H4 (cell line): Measurements from ENCODE around the gene ANKRD10. TPM values are rescaled to one million over a fixed set of nuclear protein-coding genes. Genes with fewer than 3 reads are reported as not detected.

ENCODE experiments used
- DNase-seq: peaks from one replicate; pipeline ENCODE4 v3.0.0-alpha.2; 2015; ENCODE audit warnings: low spot score
- total RNA-seq: library from RNA; depleted of rRNA; stranded (reverse); fragments of >200 nt; shearing (Covaris generic); gene quantifications from 2 replicates; pipeline ENCODE4 v1.2.3, GENCODE V29; 2014

ANKRD10 gene
- total RNA-seq, 1 experiment from 2014 or later, result 45.6 TPM

GRCh38 chr13:110914331-110915056 lies 375 bp downstream of the ANKRD10 start:
- DNase-seq, result peak; percentile 31

- no peak for DNase-seq
Measured at GRCh38 chr13:110914081-110914330, 863 bp downstream of the ANKRD10 start.

DNA sequence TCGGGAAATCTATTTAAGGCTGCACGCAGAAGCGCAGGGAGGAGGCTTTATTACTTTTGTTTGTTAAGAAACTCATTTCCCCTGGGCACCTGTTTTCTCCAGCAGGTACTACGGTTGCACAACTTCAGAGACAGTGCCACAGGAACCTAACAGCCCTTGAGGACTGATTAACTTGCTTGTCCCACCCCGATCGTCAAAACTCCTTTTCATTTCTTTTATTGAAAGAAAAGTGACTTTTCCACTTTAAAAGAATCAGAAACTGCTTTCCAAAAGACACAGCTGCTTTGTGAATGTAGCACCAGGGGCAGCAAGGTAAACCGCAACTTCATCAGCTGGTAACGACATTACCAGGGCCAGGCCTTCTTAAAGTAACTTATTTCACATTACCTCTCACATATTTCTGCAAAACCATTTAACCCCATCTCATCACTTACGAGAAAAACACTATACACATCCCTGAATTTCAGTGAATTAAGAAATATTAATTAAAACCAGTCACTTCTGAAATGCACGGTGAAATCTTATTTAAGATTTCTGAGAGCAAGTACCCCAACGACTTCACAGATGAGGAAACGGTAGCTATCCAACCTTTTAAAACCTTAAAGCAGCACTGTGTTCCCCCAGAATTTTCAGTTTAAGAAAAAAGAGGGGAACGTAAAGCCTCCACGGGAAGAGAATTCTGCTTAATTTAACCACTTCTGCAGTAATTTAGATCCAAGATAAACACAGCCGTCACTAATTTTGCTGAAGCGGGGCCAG lies 1.4 kb downstream of the ANKRD10 start:
- DNase-seq, result no peak

GRCh38 chr13:110912651-110913051 lies 2.2 kb downstream of the ANKRD10 start:
- no peak for DNase-seq

DNA sequence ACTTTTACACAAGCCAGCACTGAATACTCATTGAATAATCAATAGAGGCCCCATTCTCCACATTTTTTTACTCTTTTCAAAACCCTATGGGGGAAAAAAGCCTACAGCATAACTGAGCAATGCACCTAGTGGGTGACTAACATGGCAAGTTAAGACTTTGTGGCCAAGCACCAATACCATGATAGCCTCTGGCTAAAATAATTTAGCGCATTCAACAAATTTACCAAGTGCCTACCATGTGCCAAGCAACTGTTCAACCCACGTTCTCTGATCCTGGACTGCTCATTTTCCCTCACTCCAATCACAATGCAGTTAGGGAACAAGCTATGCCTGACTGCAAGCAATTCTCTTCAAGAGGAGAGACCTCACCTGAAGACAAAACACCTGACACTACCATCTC lies 3.0 kb downstream of the ANKRD10 start:
- DNase-seq, result no peak

- DNase-seq, result no peak
Measured at GRCh38 chr13:110910013-110910890, 4.6 kb downstream of the ANKRD10 start.

- DNase-seq, result peak; percentile 65
Measured at GRCh38 chr13:110907951-110908898, 6.6 kb downstream of the ANKRD10 start.

DNA sequence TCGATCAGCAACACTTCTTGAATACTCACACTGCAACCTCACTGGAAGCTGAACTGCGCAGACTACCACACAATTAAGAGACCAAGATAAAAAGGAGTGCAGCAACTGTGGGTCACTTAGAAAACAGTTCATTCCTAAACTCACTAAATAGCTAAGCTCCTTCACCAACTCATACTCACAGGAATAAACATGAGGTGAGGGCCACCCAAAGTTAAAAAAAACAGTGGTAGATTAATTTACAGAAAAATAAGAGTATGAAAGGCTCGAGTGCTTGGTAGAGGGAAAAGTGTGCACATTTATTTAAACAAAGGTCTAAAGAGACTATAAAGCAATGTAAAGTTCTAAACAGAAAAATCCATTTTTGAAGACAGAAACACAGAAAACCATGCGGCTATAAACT lies 7.6 kb downstream of the ANKRD10 start:
- no peak for DNase-seq

GRCh38 chr13:110904748-110905147 lies 10.1 kb downstream of the ANKRD10 start:
- DNase-seq, result no peak

- DNase-seq, result no peak
Measured at GRCh38 chr13:110902370-110902769, 12.5 kb downstream of the ANKRD10 start.

DNA sequence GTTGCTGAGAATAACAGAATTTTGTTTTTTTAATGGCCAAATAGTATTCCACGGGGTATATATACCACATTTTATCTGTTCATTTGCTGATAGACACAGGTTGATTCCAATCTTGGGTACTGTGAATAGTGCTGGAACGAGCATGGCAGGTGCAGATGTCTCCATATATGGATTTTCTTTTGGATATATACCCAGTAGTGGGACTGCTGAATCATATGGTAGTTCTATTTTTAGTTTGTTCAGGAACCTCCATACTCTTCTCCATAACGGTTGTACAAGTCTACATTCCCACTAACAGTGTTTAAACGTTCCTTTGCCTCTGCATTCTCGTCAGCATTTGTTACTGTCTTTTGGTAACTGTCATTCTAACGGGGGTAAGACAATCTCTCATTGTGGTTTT lies 17.3 kb downstream of the ANKRD10 start:
- DNase-seq, result no peak

DNA sequence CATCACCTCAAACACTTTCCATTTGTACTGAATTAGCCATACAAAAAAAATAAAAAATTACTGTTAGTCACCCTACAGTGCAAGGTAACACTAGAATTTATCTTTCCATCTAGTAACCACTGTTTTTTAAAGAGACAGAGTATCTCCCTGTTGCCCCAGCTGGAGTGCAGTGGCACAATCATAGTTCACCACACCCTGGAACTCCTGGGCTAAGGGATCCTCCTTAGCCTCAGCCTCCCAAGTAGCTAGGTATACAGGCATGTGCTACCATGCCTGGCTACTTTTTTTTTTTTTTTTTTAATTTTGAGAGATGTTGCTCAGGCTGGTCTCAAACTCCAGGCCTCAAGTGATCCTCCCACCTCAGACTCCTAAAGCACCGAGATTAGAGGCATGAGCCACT lies 17.9 kb downstream of the ANKRD10 start:
- no peak for DNase-seq

DNA sequence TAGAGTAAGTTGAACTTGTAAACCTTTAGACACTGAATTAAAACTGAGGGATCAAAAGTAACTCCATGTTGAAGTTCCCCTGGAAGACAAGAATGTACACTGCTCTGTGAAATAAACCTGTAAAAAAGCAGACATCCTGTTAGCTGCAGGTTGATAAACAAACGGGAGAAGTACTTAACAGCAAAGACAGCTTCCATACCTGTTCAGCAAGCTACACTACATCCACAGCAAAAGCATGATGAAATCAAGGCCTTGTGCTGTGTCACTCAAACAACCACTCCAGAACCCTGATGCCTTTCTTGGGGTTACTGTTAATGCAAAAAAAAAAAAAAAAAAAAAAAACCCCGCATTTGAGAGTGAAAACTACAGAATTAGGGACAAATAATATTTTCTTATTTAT lies 20.8 kb downstream of the ANKRD10 start:
- DNase-seq, result no peak

DNA sequence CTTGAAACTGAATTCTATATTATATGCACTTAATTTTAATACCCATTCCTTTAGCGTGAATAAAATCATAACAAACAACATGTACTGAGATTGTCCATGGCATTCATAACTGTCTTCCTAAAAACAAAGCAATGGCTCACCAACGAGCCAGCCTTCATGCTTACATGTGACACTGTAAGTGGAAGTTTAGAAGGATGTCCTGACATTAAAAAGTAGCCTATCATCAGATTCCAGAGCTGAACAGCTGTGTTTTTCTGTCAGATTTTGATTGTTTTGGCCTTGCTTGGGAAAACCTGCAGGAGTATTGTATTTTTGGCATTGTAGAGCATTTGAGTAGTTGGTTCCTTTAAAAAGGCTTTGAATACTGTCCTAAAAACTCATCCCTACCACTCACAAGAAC lies 21.3 kb downstream of the ANKRD10 start:
- no peak for DNase-seq

DNA sequence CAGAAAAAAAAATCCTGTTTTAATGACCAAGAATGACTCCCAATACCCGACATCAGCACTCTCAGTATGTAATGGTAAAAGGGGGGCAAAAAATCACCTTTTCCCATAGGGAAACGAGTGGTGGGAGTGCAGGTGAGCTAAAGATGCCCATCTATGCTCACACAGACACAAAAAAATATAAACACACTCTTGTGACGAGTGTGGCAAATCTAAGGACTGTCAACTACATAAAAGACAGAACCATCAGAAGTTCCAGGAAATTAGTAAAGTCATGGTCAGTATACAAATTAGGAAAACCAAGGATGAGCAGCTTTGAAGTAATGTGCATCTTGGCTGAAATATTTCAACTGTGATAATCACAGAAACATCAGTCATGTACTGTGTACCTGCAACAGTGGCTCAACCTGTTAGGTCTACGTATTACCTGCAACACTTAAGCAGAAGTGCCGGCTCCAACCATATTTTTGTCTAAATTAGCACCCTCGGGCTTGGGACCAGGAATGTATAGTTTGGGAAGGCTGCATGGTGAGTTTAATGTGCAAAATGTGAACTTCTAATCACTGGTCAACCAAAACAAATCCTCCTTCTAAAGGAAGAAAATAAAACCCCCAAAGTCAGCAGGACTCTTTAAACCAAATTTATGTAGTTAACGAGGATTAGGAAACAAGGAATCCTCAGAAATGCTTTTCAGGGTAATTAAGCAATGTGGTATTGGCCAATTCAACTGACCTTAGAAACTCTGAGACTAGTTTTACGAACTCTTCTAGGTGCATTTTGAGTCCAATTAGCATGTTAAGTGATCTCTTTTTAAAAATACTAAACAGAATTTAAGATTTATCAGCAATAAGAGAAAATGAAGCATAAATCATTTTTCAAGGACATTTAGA lies 24.3 kb downstream of the ANKRD10 start:
- no peak for DNase-seq

- DNase-seq, result no peak
Measured at GRCh38 chr13:110888390-110888789, 26.5 kb downstream of the ANKRD10 start.

DNA sequence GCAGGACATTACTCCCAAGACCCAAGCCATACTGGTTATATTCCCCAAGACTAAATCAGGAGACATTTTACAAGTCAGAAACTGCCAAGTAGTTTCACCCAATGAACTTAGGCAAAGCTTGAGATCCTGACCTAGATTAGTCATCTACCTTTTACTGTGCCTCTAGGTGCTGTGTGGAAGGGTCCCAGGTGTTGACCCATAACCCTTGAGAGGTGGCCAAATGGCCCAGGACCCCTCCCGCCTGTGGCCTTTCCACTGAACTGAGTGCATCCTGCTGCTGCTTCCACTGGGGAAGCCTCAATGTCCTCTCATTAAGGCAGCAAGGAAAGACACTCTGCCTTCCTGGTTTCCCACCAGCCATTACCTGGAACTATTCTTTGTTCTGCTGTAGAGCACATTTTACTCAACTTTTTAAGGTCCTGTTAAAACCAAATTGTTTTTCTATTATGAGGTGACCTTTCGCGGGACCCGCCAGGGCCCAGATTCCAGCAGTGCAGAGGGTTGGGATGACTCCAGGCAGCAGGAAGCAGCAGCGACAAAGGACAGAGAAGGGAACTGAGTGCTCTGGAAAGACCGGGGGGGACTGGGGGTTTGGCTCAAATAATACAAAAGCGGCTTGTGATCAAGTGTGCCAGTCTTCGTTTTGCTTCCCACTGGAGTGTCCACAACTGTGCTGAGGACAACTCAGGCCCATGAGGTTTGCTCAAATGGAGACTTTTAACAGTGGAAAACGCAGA lies 27.1 kb downstream of the ANKRD10 start:
- DNase-seq, result no peak

GRCh38 chr13:110886870-110887596 lies 27.8 kb downstream of the ANKRD10 start:
- no peak for DNase-seq
